ENCODE results near the gene PROP1.
"Not testable (repeated sequence)": the region's sequence is repeated elsewhere in the genome, so short reads cannot be mapped to it uniquely, and the experiment has no call there.

The PROP1 gene

DNA sequence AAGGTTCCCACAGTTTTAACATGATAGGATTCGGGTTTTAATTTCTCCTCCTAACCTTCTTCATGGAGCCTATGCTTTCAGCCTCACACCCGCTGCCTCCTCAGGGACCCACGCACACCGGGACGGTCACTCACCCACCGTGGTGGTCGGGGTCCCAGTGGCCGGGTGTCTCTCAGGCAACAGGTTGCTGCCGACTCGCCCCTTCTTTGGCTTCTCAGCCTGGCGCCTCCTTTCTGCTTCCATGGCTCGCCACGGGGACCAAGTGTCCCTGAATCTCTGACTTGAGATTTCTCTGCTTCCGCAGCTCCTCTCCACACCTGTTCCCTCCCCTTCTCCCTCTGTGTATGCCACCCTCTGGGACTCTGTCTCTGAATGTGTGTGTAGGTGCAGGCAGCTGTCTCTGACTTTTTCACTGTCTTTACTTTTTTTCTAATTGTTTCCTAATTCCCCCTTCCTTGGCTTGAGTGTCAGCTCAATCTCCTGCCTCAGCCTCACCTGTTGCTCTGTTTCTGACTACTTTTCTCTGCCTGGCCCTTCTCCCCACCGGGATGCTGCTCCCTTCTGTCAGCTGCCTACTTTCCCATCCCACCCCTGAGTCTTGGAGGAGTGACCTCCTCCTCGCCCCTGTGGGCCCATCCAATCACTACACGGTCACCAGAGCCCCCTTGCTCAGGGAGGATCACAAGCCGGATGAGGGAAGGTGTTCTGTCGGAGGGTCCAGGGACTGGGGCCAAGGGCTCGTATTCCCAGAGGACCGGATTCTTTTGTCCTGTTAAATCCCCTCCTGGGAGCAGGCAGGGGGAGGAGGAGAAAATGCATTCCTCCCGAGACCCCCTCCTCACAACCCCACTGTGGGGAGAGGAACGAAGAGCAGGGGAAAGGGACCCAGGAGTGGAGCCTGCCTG lies at the start of gene PROP1:
TSS of gene PROP1 (minus strand) at position 552 of the 905 bp plus-strand sequence. CDS start at position 243, 309 bp downstream.
- DNase-seq: peak; percentile 1

DNA sequence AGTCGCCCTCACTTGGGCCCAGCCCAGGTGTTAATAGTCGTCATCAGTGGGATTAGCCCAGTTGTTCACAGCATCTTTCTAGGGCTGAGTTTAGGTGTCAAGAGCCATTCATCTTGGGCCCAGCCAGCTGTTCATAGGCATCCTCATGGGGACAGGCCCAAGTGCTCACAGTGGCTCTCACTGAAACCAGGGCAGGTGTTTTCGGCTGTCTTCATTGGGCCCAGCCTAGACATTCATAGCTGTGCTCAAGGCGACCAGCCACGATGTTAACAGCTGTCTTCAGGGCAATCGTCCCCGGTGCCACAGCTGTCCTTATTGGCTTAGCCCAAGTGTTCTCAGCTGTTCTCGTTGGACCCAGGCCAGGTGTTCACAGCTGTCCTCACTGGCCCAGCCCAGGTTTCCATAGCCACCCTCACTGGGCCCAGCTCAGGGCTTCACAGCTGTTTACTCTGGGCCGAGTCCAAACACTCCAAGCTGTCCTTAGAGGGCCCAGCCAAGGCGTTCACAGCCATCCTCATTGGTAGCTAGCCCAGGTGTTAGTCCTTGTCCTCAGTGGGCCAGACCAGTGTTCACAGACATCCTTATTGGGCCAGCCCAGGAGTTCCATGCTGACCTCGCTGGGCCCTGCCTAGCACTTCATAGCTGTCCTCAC lies 23.5 kb upstream of the PROP1 start:
- not testable (repeated sequence) for DNase-seq

DNA sequence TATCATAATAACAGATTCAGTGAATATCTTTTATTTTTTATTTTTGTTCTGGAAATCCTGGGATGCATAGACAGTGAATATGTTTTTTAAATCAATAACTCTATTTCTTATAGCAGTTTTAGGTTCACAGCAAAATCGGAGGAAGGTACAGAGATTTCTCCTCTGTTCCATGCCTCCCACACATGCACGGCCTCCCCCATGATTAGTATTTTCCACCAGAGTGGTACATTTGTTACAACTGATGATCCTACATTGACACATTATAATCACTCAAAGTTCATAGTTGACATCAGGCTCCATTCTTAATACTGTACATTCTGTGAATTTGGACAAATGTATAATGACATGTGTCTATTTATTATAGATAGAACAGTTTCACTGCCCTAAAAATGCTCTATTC lies 16.7 kb upstream of the PROP1 start:
- not testable (repeated sequence) for DNase-seq

DNA sequence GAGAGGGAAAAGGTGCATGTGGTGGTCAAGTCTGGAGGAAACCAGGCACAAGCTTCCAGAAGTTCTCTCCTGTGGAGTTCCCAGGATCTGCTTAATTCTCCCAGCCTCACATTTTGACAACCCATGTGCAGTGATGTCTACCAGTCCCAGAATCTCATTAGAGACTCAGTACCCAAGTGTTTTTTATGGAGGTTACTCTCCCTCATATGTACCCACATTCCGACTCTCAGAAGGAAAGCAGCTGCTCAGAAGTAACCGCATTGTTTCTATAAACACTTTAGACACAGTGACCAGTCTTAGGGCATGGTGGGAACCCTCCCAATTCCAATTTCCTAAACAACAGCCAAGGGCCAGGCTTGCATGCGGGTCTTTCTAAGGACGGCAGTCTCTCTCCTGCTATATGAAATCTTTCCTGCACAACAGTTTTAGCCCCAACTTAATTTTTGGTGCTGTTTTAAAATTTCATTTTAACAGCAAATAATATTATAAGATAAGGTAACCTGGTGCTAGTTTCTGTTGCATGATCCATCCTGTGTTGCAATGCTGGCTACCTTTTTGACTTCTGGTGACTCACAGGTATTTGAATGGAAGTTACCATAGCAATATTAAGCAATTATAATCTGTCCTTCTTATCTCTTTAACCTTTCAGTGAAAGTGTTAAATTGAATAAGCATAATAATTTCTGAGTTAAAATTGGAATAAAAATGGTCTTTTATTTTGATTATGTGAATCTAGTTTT lies 15.9 kb upstream of the PROP1 start:
- not testable (repeated sequence) for DNase-seq

DNA sequence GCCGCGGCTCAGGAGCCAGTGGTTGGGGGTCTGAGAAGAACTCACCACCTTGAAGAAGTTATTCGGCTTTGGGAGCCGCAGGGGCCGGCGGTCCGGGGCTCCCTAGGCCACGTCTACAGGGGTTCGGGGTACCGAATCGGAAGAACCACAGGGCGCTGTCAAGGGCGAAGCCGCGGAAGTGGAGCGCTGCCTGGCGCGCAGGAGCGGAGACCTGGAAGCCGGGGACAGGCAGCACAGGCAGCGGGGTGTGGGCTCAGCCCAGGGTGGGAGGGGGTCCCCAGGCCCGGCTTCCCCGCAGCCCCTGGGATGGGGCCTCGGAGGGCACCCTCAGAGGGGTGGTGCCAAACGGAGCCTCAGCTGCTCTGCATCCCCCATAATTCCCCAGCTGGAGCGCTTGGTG lies 11.2 kb upstream of the PROP1 start:
- not testable (repeated sequence) for DNase-seq

DNA sequence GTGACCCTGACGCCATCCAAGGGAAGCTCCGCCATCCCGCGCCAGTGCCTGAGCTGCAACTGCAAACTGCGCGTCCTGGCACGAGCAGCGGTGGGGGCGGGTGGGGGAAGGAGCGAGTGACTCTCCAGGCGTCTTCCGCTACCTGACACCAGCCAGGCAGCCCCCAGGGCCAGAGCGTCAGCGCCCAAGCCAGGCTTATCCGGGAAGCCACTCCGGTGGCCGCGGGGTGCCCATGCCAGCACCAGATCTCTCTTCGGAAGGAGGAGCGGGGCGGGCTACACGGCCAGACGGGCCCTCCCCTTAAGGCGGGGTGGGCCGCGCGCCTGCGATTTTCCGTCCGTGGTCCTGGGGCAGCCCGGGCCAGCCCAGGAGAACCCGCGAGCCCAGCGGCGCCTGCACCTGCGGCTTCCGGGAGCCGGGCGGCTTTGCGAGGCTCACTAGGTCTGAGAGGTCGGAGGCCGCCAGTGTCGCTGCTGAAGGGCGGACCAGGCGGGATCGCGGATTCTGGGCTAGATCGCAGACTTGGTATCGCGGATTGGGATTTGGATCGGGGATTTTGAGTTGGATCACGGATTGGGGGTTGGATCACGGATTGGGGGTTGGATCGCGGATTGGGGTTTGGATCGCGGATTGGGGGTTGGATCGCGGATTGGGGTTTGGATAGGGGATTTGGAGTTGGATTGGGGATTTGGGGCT lies 10.6 kb upstream of the PROP1 start:
- not testable (repeated sequence) for DNase-seq

DNA sequence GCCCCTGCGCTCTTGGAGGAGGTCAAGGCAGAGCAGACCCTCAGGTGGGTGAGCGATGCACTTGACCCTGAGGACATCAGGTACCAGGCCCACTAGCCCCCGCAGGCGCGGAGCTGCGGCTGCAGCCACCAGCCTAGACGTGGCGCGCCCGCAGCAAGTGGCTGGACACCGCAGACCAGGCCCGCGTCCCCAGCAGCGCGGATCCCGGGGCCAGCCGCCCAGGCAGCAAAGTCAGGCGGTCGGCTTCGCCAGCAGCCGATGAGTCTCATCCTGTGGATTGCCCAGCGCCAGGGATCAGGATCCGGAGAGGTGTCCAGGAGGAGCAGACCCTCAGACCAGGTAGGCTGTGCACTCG lies 10.1 kb upstream of the PROP1 start:
- DNase-seq: not testable (repeated sequence)

DNA sequence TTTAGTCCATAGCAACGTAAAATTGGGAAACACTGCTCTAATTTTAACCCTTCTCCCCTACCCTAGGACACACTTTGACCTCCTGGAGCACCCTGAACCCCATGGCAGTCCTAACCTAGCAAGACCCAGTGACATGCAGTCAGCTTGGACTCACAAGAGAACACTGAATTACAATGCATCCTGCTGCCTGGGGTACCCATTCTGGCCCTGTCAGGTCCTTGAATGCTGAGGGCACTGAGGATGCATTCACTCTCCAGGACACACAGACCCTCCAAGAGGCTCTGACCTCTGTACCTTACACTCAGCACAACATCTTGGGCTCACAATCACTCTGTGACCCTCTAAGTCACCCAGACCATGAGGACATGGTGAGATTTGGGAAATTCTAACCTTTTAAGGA lies 1.8 kb upstream of the PROP1 start:
- peak; percentile 1 for DNase-seq

DNA sequence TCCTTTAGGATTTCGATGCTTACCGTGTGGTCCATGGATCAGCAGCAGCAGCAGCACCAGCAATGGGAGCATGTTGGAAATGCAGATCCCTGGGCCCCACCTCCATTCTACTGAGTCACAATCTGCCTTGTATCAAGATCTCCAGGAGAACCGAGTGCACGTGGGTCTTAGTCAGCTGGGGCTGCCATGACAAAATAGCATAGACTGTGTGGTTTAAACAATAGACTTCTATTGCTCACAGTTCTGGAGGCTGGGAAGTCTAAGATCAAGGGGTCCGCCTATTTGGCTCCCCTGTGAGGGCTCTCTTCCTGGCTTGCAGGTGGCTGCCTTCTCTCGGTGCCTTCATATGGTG lies 1.3 kb upstream of the PROP1 start:
- DNase-seq: no peak

DNA sequence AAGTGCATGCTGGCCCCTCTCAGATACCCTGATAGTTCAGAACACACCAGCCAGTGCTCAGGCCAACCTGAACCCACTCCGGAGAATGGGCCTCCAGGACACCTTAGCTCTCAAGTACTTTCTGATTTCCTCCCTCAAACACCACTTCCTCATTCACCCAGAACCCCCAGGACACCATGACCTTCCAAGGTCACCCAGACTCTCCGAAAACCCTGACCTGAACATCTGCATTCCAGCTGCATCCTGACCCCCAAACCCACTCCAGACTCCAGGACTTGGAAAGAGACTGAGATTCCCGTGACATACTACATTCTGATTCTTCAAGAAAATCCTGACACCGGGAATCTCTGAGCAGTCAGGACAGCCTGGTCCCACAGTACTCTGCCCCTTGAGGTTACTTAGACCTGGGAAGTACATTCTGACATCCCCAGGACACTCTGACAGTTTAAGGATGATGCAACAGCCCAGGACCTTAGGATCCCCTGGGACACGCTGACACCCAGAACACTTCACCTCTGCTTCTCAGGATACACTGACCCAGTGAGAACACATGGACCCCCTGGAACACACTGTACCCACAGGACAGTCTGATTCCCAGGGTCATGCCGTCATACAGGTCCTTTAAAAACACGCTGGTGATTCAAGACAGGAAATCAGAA lies 747 bp upstream of the PROP1 start:
- DNase-seq: no peak

DNA sequence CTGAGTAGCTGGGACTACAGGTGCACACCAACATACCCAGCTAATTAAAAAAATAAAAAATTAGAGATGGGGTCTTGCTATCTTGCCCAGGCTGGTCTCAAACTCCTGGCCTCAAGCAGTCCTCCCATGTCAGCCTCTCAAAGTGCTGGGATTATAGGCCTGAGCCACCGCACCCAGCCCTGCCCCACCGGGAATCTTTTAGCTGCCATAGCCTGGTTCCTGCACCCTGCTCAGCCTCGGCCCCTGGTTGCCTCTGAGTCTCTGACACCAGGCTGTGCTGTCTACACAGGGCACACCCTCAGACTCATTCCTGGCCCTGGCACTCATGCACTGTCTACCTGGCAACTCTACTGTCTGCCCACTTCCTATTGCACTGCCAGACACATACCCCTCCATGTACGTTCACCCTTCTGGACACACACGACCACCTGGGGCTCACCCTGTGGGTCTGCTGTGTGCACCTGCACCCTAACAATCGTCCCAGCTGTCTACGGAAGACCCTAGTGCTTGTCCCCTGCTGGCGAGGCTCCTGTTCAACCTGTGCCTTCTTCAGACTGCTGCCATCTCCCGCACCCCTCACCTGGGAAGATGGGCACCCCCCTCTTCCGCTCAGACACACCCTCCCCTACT lies 1.4 kb downstream of the PROP1 start:
- no peak for DNase-seq

DNA sequence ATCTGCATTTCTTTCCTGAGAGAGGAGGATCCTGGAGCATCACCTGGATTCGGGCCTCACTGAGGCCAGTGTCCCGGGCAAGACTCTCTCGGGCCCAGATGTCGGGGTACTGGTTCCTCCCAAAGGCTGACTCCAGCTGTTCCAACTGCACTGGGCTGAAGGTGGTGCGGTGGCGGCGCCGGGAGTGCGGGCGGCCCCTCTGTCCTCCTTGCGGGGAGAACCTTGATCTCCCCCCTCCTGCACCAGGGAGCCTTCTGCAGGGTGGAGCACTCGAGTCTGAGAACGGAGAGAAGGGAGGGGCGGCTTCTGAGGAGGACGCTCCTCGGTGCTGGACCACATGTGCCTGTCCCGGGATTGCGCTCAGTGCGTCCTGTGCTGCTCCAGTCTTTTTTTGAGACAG lies 2.0 kb downstream of the PROP1 start:
- DNase-seq: peak; percentile 11

DNA sequence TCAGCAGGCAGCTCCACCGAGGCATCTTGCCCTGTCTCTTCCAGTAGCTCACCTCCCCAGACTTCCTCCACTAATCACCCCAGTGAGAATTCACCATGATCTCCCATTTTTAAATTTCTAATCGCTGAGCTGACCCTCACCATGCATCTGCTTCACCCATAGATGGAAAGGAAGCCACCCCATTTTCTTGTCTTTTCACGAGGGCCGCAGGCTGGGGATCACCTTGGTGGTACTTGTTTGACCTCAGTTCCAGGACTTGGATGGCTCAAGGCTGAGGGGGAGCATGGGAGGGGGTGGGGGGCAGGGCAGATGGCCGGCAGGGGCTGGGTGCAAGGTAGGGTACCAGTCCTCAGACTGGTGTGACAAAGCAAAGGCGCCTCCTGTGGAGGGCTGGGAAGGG lies 3.6 kb downstream of the PROP1 start:
- DNase-seq: peak; percentile 10

DNA sequence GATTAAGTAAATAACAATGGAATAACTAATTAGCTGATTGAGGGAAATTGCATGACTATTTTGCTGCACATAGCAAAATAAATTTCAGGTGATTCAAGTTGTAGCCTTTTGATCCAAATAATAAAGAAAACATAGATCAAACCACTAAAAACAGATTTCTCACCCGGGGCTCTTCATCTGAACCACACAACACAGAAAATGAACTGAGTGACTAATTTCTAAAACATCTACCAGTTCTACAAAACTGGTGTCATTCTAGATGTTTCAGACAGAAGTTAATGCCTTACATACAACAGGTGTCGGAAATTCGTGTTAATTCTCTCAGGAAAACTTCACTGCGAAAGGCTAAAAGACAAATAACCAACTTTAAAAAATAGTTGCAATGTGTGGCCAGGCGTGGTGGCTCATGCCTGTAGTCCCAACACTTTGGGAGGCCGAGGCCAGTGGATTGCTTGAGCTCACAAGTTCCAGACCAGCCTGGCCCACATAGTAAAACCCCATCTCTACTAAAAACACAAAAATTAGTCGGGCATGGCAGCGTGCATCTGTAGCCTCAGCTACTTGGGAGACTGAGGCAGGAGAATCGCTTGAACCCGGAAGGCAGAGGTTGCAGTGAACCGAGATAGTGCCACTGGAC lies 6.9 kb downstream of the PROP1 start:
- DNase-seq: no peak

DNA sequence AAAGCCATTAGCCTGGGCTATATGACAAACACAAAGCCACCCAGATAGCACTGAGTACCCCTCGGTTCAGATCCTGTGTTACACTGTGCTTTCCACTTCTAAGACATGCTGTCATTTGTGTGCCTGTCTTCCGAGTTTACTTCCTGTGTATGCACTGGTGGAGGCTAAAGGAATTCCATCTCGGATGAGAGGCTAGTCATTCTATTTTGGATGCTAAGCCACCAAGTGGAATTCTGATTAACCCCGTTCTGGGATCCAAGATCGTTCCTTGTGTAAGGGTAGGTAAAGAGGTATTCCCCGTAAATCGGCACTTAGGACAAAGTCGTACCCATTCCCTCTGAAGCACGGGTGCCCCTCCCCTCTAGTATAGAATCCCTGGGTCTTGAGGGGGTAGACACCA lies 8.7 kb downstream of the PROP1 start:
- no peak for DNase-seq

DNA sequence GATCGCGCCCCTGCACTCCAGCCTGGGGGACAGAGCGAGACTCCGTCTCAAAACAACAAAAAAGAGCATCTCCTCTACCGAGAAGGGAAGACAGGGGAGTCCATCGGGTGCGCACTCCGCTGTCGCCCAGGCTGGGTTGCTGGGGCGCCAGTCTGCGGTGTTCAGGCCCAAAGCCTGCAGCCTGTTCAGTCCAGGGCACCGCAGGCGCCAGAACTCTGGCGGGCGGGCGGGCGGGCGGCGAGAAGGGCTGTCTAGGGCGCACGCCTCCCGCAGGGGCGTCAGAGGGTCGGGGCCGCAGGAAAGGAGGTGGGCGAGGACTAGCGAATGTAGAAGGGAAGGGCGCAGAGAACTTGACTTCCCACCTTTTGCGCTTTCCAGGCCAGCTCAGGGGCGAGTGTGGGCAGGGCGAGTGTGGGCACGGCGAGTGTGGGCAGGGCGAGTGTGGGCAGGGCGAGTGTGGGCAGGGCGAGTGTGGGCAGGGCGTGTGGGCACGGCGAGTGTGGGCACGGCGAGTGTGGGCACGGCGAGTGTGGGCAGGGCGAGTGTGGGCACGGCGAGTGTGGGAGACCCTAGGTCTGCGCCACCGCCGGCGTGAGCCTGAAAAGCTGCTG lies 10.5 kb downstream of the PROP1 start:
- DNase-seq: no peak

DNA sequence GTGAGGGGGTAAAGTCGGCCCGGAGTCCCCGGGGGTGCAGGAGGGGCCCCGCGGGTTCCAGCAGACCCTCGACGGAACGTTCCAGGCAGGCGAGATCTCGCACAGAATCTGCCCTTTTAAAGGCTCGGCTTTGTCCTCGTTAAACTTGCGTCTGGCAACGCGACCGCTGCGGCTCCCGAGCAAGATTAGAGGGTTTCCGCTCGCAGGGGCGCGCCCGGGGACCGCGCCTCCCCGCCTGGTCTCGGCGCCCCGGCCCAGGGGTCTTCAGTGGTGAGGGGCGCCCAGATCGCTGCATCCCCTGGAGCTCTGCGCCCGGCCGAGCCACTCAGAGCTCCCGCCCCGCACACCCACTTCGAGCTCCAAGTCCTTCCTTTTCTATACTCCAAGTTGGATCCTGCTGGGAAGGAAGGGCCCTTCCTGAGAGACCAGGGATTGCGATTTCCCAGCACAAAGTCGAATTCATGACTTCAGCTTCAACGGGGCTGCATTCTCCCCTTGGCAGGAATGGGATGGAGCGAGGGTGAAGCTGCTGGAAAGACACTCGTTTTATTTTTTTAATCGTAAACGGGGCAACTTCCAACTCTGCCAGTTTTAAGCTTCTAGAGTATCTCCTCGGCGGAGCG lies 11.3 kb downstream of the PROP1 start:
- no peak for DNase-seq

DNA sequence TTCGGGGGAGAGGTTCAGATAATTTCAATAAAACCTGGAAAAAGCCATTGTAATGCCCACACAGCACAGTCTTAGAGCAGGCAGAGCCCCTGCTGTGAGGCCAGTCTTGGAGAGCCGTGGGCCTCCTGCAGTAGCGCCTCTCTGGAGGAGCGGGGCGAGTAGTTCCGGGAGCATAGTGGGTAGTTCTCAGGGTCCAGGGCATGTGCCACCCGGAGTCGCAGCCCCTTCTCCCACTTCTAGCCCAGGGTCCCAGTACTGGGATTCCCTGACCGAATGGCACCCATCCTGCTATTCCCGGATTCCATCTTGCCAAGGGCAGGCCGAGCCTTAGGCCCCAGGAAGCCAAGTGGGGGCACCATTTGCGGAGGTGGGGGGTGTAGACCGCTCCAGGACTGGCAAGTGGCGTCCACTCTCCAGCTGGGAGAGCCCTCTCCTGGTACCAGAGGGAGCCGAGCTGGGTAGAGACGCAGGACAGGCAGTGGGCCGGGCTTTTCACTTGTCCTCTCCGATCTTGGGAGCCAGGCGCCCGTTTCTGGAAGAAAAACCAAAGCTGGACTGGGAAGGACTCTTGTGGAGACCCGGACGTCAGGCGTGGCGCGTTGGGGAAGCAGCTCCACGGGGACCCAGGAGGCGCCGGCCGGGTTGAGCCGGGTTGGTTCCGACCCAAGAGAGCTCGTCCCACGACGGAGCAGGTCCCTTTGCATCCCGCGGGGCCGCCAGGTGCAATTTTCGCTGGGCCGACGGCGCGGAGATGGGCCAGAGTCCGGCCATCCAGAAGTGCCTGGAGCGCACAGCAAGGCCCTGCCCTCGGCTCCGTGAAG lies 12.1 kb downstream of the PROP1 start:
- no peak for DNase-seq

DNA sequence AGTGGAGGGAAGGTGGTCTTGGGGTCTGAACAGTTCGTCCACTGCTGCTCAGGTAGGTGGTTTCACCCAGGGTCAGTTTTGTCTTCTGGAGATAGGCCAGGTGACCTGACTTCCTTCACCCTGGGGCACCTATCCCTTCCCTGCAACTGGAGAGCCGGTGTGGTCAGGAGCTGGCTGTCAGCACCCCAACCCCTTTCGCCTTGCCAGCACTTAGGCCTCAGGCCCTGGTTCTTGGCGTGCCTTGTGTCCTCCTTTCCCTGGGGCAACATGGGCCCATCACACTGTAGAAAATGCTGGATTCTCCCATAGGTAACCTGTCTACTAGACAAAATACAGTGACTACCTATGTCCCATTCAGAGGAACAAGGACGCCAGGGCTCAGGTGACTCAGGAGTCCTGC lies 13.1 kb downstream of the PROP1 start:
- no peak for DNase-seq
